ENCODE measurements around the gene SCNN1A.

GRCh38 chr12:6393109-6393508, 17.7 kb upstream of the SCNN1A start:
- no peak for TF ChIP-seq POLR2A (IDR thresholded peaks at IDR 0.05; ENCODE audit: low read depth, low read length)
- no peak for TF ChIP-seq CTCF (IDR thresholded peaks at IDR 0.05; ENCODE audit: extremely low read depth in 1 of 2, insufficient read depth in 1 of 2, low read depth in 1 of 2, low read length in 2 of 2)
- TF ChIP-seq EZH2 (IDR thresholded peaks at IDR 0.05; ENCODE audit: borderline replicate concordance, low read depth, low read length, severe bottlenecking): no peak
- no peak for TF ChIP-seq POLR2AphosphoS5 (IDR thresholded peaks at IDR 0.05; ENCODE audit: insufficient read depth, low read depth, low read length)
- TF ChIP-seq FOS (IDR thresholded peaks at IDR 0.05; ENCODE audit: borderline replicate concordance, insufficient read depth, low read length): no peak
- TF ChIP-seq JUN (IDR thresholded peaks at IDR 0.05; ENCODE audit: borderline replicate concordance, insufficient read depth, insufficient read length, low read depth): no peak
- TF ChIP-seq, protein P1, sequence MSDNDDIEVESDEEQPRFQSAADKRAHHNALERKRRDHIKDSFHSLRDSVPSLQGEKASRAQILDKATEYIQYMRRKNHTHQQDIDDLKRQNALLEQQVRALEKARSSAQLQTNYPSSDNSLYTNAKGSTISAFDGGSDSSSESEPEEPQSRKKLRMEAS (IDR thresholded peaks at IDR 0.05; ENCODE audit: insufficient read depth, insufficient read length): no peak
- no peak for TF ChIP-seq GATA2 (IDR thresholded peaks at IDR 0.05; ENCODE audit: insufficient read depth, insufficient read length, low read depth, low read length)
- no peak for TF ChIP-seq MYC (IDR thresholded peaks at IDR 0.05; ENCODE audit: low read depth, low read length)
